Right ventricle myocardium superior (tissue), 1 donor: ENCODE results near the gene ASTE1. TPM values are rescaled to one million over a fixed set of nuclear protein-coding genes. Genes with fewer than 3 reads are reported as not detected.
"Not testable (repeated sequence)": the region's sequence is repeated elsewhere in the genome, so short reads cannot be mapped to it uniquely, and the experiment has no call there.

Experiments
- ATAC-seq: fragments of 200-7000 bp; cut with Tn5 transposase; one replicate; pipeline ENCODE4 v1.9.1; 2020; ENCODE audit warnings: mild to moderate bottlenecking; ENCODE audit not compliant: poor library complexity
- DNase-seq: peaks from one replicate; pipeline ENCODE4 v3.0.0-alpha.2; 2020
- intact Hi-C: fragments of 100-400 bp; cut with DNase I; formaldehyde crosslinking; loops from one replicate; pipeline ENCODE4 v1.11.2; 2022
- long read RNA-seq: library from polyadenylated mRNA; unstranded; transcript quantifications from one replicate; pipeline ENCODE4 v2.0.0, GENCODE V29; 2021
- total RNA-seq: library from RNA; stranded (reverse); fragmentation: NEBNext Ultra II Directional; extraction: Animal tissue kit (Norgen Biotek cat#: 25700); gene quantifications from one replicate; pipeline ENCODE4 v1.2.1, GENCODE V29; 2021
- donor health status: DM: no; HTN: yes; CAD: no; lungs with severe emphysema.

The ASTE1 gene, protein sequence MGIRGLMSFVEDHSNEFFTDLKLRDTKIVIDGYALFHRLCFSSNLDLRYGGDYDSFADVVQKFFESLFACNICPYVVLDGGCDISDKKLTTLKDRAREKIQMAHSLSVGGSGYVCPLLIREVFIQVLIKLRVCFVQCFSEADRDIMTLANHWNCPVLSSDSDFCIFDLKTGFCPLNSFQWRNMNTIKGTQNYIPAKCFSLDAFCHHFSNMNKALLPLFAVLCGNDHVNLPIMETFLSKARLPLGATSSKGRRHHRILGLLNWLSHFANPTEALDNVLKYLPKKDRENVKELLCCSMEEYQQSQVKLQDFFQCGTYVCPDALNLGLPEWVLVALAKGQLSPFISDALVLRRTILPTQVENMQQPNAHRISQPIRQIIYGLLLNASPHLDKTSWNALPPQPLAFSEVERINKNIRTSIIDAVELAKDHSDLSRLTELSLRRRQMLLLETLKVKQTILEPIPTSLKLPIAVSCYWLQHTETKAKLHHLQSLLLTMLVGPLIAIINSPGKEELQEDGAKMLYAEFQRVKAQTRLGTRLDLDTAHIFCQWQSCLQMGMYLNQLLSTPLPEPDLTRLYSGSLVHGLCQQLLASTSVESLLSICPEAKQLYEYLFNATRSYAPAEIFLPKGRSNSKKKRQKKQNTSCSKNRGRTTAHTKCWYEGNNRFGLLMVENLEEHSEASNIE
- total RNA-seq = 3.0 TPM
- long read RNA-seq, partial matches to known transcripts = 1 of 9 reads
- long read RNA-seq, other reads (novel, unspliced or antisense) = 7 of 9 reads

DNA sequence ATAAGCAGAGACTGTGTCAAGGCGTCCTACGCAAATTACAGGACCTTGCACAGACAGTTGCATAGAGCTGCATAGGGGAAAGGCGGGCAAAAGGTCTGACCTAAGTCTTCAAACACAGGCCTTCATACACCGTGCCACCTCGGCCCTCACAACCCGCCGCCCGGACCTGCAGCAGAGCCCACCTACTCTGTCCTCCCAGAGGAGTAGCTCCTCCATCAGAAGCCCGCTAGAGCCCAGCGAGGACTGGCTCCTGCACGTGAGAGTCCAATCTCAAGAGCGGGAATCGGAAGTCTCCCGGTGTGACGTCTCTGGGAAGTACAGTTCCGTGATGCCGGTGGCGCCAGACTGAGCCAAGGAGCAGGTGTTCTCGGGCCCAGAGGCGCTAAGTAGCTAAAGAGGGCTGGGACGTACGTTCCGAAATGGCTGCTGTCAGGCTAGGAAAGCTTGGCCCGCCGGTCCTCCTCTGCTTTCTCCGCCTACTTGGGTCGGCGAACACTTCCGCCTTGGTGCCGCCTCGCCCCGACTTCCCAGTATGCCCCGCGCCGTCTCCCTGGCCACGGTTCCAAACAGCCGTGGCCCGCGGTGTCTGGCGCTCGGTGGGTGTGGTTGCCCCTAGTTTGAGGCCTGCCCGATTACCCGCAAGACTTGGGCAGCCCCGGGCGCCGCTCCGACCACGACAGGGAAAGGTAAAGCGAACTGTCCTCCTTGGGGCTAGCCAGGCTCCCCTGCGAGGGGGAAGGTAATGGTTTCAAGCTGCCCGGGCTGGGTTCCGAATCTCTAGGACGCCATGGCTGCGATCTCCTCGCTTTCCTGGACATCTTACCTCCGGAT is at the start of gene ASTE1, which contains the start of gene NEK11:
TSS of gene ASTE1 (minus strand) at position 505 of the 831 bp plus-strand sequence. CDS start 1,519 bp downstream, outside the sequence.
TSS of gene NEK11 (plus strand) at position 557 of the 831 bp plus-strand sequence. CDS start 2,832 bp downstream, outside the sequence.
- peak; percentile 96 for DNase-seq
- intact Hi-C loops = no loop called here
- ATAC-seq = peak; percentile 100

DNA sequence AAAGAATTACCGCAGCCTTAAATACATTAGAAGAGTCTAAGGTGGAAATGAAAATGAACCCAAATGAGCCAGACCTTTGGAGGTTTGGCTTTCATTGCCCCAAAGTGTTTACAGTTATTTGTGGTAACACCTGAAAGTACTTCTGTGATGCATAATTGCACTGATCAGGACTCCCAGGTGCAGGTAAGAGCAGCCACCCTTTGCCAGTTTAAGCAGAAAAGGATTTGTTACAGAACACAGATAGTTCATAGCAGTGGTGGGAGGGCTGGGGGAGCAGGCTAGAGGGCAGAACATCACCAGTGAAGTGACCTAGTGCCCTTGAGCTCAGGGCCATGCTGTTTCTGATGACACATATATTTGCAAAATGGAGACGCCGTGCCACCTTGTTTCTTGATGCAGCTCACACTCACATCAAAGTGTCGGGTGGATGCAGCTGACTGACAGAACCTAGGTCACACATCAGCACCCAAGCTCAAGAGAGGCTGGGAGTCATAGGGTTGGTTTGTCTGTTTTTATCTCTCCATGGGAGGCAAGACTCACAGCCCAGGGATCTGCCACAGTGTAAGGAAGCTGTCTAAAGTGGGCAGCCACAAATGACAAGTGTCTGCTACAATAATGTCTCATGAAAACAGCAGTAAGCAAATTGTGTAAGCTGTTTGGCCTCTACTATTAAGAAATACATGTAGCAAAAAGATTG is 49.2 kb upstream of the ASTE1 start:
- DNase-seq (no peak), ATAC-seq (no peak)
- intact Hi-C loops = no loop called here

DNA sequence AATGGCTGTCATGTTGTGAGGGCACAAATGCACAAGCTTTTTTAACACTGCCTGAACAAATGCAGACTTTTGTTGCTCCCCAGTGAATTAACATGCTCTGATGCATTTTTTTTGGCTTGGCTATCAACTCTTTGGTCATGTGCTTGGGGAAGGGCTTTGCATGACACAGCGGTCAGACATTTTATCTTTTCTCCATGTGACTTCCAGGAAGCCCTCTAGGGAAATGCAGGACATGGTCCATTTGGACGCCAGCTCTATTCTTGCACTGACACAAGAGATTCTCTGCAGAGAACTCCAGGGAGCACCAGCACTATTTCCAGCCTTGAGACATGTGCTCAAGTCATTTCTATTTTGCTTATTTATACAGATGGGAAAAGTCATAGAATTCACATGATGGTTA is 46.2 kb upstream of the ASTE1 start:
- ATAC-seq (peak; percentile 89), DNase-seq (no peak)
- intact Hi-C loops = no loop called here

DNA sequence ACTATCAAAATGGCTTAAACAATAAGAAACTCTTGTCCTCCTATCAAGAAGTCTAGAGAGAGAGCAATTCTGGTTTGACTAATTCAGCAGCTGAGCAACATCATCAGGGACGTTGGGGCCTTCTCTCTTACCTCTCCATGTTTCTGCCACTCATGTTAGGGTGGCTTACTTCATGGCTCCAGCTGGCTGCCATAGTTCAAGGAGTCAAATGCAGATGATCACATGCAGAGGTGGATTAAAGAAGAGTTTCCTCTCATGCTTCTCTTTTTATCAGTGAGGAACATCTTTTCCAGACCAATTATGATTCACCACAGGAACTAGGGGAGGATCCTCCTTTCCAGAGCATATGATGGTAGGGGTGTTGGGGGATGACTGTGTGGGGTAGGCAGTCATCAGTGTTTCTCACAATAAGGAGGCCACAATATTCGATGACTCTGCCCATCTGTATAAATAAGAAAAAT is 45.5 kb upstream of the ASTE1 start:
- intact Hi-C loops = no loop called here
- DNase-seq (no peak), ATAC-seq (no peak)

DNA sequence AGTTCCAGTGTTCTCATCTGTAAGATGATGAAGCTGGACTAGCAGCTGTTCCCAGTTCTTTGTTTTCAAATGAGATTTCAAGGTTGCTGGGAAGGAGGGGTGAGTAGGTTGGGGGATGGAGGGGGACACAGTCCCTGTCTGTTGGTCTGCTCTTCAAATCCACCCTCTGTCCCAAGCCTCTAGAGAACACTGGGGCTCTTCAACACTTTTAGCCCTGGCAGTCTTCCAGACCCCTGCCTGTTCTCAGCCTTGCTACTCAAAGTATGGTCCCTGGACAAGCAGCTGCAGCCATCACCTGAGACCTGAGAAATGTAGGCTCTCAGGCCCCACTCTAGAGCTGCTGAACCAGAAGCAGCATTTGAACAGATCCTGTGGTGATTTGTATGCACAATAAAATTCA is 41.4 kb upstream of the ASTE1 start:
- intact Hi-C loops = no loop called here
- DNase-seq (no peak), ATAC-seq (peak; percentile 36)

DNA sequence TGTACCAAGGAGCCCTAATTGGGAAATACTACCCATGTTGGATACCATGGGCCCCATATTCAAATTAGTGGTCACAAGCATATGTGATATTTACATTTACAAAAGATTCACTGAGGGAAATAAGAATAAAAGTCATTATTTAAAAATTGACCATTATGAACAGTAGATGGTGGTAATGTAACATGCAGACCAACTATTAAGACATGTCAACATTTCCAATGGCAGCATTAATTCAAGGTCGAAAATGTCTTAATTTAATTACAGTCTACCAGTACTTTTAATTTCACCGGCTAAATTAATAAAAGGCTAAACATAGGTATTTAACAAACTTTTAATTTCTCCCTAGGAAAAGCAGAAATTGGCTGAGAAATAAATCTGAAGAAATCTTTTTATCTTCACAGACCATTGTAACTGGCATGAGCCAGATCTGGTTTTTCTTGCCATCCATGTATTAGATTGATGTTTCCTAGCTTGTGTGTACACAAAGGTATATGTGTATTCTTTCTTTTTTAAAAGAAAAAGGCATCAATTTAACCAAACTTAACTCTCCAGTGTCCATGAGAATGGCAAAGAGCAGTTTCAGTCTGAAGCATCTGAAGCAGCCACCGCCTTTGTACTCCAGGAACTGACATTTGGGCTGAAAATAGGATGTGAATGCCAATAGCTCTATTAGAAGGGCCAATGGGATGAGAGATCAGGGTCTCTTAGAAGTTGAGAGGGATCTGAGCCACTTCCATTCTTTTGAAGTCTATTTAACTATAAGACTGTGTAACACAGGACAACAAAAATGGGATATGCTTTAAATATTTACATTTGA is 26.6 kb upstream of the ASTE1 start:
- intact Hi-C loops = no loop called here
- ATAC-seq = no peak
- DNase-seq = no peak

DNA sequence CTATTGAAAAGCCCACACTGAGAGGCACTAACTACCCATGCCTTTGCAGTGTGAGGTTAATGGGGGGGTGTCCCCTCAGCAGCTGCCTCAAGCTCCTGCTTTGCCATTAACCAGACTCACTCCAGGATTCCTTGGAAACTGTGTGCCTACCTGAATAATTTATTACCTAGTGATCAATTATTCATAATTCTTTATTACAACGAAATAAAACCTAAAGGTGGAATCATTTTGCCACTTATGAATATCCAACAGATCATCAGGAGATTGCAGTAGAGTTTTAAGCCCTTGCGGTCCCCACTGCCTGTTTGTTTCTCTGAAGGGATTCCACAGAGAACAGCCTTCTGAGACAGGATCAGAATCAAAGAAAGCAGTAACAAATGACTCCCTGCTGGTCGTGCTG is 23.4 kb upstream of the ASTE1 start:
- intact Hi-C loops = no loop called here
- ATAC-seq = no peak
- no peak for DNase-seq

DNA sequence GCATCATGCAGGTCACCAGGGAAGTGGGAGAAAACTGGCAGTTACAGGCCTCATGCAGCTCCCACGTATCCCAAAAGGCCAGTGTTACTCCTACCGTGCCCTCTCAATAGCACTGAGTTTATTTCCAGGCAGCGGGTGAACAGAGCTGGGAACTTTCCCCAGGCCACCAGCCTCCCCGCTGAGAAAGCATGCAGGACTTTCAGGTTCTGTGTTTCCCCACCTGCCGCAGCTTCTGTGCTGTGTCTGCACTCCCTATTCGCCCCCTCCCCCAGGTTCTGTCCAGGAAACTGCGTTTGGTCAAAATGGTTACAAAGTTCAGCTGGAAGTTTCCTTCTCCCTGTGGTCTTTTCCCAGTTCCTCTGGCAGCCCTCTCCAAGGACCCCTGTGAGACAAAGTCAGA is 21.4 kb upstream of the ASTE1 start:
- no peak for ATAC-seq
- DNase-seq = no peak
- intact Hi-C loops = no loop called here

DNA sequence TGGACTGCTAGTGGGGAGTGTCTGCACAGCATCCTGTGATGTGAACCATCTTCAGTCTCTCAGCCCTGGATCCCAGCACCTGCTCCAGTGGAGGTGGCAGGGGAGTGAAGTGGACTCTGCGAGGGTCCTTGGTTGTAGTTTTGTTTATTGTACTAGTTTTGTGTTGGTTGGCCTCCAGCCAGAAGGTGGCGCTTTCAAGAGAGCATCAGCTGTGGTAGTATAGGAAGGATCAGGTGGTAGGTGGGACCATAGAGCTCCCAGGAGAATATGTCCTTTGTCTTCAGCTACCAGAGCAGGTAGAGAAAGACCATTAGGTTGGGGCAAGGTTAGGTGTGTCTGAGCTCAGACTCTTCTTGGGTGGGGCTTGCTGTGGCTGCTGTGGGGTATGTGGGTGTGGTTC is 21.0 kb upstream of the ASTE1 start:
- intact Hi-C loops = no loop called here
- ATAC-seq = no peak
- no peak for DNase-seq

DNA sequence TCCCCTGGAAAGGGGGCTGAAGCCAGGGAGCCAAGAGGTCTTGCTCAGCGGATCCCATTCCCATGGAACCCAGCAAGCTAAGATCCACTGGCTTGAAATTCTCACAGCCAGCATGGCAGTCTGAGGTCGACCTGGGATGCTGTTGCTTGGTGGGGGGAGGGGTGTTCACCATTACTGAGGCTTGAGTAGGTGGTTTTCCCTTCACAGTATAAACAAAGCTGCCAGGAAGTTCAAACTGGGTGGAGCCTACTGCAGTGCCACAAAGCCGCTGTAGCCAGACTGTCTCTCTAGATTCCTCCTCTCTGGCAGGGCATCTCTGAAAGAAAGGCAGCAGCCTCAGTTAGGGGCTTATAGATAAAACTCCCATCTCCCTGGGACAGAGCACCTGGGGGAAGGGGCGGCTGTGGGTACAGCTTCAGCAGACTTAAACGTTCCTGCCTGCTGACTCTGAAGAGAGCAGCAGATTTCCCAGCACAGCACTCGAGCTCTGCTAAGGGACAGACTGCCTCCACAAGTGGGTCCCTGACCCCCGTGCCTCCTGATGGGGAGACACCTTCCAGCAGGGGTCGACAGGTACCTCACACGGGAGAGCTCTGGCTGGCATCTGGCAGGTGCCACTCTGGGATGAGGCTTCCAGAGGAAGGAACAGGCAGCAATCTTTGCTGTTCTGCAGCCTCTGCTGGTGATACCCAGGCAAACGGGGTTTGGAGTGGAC is 15.8 kb upstream of the ASTE1 start:
- DNase-seq, intact Hi-C loops, ATAC-seq: not testable (repeated sequence)

DNA sequence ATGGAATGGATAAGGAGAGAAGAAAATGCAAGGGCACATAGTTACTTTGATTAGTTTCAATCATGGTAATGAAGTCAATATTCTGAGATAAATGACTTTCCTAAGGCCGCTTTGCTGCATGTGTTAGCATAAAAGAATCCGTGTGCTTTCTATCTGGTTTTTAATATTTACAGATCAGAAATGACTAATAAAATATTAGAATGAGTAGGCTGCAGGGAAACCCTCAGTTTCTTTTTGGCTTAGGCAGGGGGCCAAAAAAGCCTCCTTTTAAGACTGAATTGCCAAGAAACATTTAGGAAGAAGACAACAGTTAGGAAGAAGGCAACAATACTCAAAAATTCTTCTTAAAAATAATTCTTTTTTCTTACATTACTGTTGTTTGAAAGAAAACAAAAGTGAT is 11.7 kb upstream of the ASTE1 start:
- ATAC-seq = no peak
- no peak for DNase-seq
- intact Hi-C loops = loop anchor here (10.0 kb wide), 1 partner anchor 996 kb away; the partner anchor contains the start of gene CPNE4

DNA sequence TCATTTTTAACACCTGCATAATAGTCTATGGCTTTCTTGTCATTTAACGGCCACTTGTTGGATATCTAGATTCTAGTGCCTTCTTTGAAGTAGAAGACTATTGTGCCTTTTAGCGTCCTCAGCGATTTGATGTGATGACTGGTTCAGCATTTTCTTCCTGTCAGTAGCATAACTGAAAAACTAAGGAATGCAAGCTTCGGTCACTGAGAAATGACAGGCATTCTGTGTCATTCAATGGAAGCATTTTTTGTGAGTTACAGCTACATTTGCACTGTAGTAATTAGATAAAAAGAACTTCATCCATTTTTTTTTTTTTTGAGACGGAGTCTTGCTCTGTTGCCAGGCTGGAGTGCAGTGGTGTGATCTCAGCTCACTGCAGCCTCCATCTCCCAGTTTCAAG is 10.4 kb upstream of the ASTE1 start:
- ATAC-seq = no peak
- intact Hi-C loops = loop anchor here (10.0 kb wide), 1 partner anchor 998 kb away; the partner anchor contains the start of gene CPNE4
- DNase-seq = no peak

DNA sequence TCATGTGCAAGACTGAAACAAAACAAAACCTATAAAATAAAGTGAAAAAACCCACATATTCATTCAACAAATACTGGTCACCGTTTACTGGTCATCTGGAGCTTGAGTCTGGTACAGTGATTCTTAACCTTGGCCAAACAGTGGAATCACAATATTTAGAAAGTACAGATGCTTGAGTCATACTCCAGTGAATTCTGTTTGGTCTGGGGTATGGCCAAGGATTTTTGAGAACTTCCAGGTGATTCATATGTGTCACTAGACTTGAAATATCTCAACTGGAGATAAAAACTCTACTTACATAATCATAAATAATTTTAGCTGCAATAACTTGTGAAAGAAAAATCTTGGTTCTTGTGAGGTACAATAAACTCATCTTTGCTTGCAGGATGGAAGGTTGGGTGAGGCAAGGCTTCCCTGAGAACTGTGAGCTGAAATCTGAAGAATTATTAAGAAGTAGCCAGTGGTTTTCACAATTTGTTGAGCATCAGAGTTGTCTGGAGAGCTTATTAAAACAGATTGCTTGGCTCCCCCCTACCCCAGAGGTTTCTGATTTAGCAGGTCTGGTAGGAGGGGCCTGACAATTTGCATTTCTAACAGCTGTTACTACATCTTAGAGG is 9.7 kb upstream of the ASTE1 start:
- DNase-seq (no peak), ATAC-seq (no peak)
- intact Hi-C loops = loop anchor here (10.0 kb wide), 1 partner anchor 998 kb away; the partner anchor contains the start of gene CPNE4

DNA sequence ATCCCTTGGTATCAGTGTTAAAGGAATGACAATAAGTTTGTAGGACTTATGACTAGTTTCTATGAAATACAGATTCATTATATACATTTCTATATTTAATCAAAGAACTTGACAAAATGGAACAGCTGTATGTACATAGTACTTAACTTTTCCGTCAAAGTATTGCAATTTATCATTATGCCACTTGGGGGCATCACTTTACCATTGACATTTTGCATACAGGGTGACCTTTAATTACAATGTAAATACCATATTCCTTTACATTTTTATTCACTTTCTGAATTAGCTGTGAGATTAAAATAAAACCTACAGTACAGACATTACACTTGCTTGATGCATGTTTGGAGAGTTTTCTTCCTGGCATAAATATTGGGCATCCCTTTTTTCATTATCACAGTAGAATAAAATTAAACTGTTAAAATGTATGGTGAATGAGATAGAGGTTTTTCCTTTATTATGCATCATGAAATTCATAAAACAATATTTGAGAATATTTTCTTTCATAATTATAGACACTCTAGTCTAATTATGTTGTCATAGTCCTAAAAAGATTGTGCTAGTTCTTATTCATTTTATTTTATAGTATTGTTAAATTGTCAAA is 7.0 kb upstream of the ASTE1 start:
- ATAC-seq = no peak
- no peak for DNase-seq
- intact Hi-C loops = loop anchor here (10.0 kb wide), 1 partner anchor 1001 kb away; the partner anchor contains the start of gene CPNE4

DNA sequence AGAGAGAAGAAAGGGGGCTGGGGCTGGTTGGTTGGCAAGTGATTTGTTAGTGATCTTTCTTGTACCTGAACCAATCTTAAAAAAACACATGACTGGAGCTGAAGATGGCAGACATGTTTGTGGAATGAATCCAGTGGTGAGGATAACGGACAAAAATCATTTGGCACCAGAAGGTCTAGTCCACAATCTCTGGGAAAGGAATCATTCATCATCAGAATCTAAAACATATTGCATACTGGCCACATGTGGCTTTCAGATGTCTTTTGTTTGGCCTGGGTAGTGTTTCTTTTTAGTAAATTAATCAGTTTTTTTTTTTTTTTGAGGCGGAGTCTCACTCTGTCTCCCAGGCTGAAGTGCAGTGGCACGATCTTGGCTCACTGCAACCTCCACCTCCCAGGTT is 5.0 kb upstream of the ASTE1 start:
- DNase-seq (no peak), ATAC-seq (no peak)
- intact Hi-C loops = loop anchor here (10.0 kb wide), 1 partner anchor 1003 kb away; the partner anchor contains the start of gene CPNE4

DNA sequence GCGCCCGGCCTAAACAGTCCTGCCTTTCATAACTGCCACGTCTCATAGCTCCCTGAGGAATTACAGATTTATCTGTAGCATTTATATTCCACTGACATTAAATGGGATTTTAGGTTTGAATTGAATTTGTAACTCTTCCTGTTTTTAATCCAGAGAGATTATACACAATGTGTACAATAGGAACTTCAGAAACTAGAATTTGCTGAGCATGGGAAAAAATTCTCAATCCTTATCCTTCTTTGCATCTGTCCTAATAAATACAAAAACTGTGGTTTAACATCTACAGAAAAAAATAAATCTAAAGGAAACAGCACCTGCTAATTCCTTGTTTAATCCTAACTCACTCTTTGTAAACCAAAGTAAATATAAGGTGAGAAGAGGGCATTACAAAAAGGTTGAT is 2.2 kb upstream of the ASTE1 start:
- no peak for DNase-seq
- intact Hi-C loops = no loop called here
- no peak for ATAC-seq
